ENCODE results near the gene NPLOC4. TPM values are rescaled to one million over a fixed set of nuclear protein-coding genes. Genes with fewer than 3 reads are reported as not detected.

Gene NPLOC4
- total RNA-seq, 1 donor from 2014 or later, result 51.9 TPM

GRCh38 chr17:81556175-81556691 is 80.7 kb downstream of the NPLOC4 start:
- DNase-seq (ENCODE audit: low read depth), result no peak
- TF ChIP-seq CTCF (conservative IDR thresholded peaks at IDR 0.05; ENCODE audit: low read depth, low read length), result no peak
- H3K4me3 ChIP-seq (ENCODE audit: low read depth, low read length), result no peak overlapping the region

- H3K4me3 ChIP-seq (ENCODE audit: low read depth, low read length), result peak overlapping the region; percentile 94
- no peak for TF ChIP-seq CTCF (conservative IDR thresholded peaks at IDR 0.05; ENCODE audit: low read depth, low read length)
- DNase-seq (ENCODE audit: low read depth), result peak; percentile 83
These were observed 83.2 kb downstream of the NPLOC4 start for GRCh38 chr17:81553616-81554181.

GRCh38 chr17:81553018-81553615 is 83.8 kb downstream of the NPLOC4 start:
- H3K4me3 ChIP-seq (ENCODE audit: low read depth, low read length), result peak overlapping the region; percentile 94
- no peak for DNase-seq (ENCODE audit: low read depth)
- peak; percentile 27 for TF ChIP-seq CTCF (conservative IDR thresholded peaks at IDR 0.05; ENCODE audit: low read depth, low read length)

DNA sequence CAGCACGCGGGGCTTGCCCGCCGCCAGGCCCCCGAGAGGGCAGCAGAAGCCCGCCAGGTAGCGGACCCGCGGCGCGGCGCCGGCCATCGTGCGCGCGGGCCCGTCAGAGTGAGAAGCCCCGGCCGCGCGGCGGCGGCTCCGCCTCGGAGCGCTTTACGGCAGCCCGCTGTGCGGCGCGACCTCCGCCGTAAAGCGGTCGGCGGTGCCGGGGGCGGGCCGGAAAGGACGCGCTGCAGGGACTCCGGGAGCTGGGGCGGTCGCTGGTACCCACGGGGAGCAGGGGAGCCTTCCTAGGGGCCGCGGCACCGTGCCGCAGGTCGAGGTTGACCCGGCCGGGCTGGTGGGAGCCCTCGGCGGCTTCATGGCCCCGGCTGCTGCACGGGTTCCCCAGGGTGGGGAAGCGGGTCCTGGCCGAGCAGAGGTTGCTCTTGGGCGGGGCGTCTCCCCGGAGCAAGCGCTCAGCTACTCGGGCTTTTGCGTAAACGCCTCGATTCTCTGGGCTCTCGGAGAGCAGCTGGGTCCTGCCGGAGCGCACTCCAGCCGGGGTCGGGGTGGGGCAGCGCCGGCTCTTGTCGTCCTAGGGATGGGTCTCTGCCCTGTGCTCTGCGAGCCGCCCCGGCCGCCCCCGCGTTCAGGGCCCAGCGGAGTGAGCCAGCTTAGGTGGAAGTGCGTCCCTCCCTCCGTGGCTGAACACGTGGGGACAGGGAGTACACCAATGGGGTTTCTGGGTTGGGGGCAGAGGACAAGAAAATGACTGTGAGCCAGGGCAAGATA is 84.5 kb downstream of the NPLOC4 start, which contains the start of gene FAAP100:
FAAP100 (minus strand) TSS at position 110 of the 774 bp plus-strand sequence; CDS start at position 87, 23 bp downstream.
- H3K4me3 ChIP-seq (ENCODE audit: low read depth, low read length), result peak within 1 kb of the TSS; percentile 94
- no peak for TF ChIP-seq CTCF (conservative IDR thresholded peaks at IDR 0.05; ENCODE audit: low read depth, low read length)
- DNase-seq (ENCODE audit: low read depth), result no peak

GRCh38 chr17:81551458-81552243 is 85.3 kb downstream of the NPLOC4 start:
- DNase-seq (ENCODE audit: low read depth), result no peak
- no peak for TF ChIP-seq CTCF (conservative IDR thresholded peaks at IDR 0.05; ENCODE audit: low read depth, low read length)
- peak overlapping the region; percentile 94 for H3K4me3 ChIP-seq (ENCODE audit: low read depth, low read length)

GRCh38 chr17:81550830-81551457 is 86.0 kb downstream of the NPLOC4 start:
- no peak for DNase-seq (ENCODE audit: low read depth)
- TF ChIP-seq CTCF (conservative IDR thresholded peaks at IDR 0.05; ENCODE audit: low read depth, low read length), result no peak
- H3K4me3 ChIP-seq (ENCODE audit: low read depth, low read length), result peak overlapping the region; percentile 94
